ENCODE results near the gene GPR171. TPM values are rescaled to one million over a fixed set of nuclear protein-coding genes. Genes with fewer than 3 reads are reported as not detected.

Gene GPR171
- total and polyA plus RNA-seq, 2 of the 13 experiments (the other 11 are each of a cell fraction or from before 2014, with no cell fraction given) = not detected

DNA sequence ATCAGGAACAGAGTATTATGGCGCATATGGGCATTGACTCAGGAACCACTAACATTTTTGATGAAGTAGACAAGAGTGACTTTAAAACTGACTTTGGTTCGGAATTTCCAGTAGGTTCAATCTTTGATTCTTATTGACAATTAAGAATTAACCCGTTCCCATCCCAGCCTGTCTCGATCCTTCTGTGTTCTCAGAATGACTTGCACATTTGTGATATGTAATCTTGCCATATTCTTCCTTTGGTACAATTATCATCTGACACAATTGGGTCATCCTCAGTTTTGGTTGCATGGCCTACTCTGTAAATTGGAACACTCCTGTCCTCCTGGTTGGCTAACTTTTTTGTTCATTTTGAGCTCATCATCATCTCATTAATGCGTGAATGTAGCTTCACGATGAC, 10.5 kb downstream of the GPR171 start:
- Histone ChIP-seq H2AFZ (ENCODE audit: low read length) (no peak overlapping the region), H3K27me3 (ENCODE audit: control insufficient read depth in 1 of 2, insufficient read depth in 2 of 2, low read length in 2 of 2) (no peaks in the 10 kb centered on the region), H3K4me3 (replicated peaks in 1 of 3; ENCODE audit: insufficient read depth in 1 of 3, low read depth in 2 of 3, low read length in 3 of 3) (no peak overlapping the region), H3K9ac (ENCODE audit: insufficient read depth, low read depth, low read length) (no peak overlapping the region), H3K27ac (ENCODE audit: extremely low read length, insufficient read depth, low read length) (no peak overlapping the region), H3K79me2 (ENCODE audit: insufficient read depth, low read length) (no peaks in the 10 kb centered on the region), H4K20me1 (ENCODE audit: insufficient read depth, low read length) (no peaks in the 10 kb centered on the region), H3K4me1 (ENCODE audit: insufficient read depth, low read length) (peaks cover 33% of the 10 kb centered on the region), H3K9me3 (ENCODE audit: low read length) (no peaks in the 10 kb centered on the region), H3K4me2 (ENCODE audit: low read depth, low read length) (no peak overlapping the region), H3K36me3 (replicated peaks in 1 of 2; ENCODE audit: control insufficient read depth in 1 of 2, insufficient read depth in 2 of 2, low read length in 2 of 2) (no peaks in the 10 kb centered on the region)
- TF ChIP-seq KAT7 (CRISPR knock-in tag; IDR thresholded peaks at IDR 0.05; ENCODE audit: borderline replicate concordance) = no peak
- peak; percentile 56; the same call in 1 of the 2 replicates for TF ChIP-seq NFE2L2 (IDR thresholded peaks at IDR 0.05; ENCODE audit: low read length)
- DNase-seq (ENCODE audit: low spot score) (no peak), FAIRE-seq (no peak), ATAC-seq (no peak)
- 96% methylated on average over 6 of the region's 6 CpGs for WGBS (ENCODE audit: low lambda C conversion rate)
- in situ Hi-C loops (cut with HindIII; ENCODE audit: extremely low pct_ligation_motif_present, low pct_unique_long_range_greater_than_20kb) (no loop called here), intact Hi-C loops (cut with micrococcal nuclease; ENCODE audit: unreplicated experiment) (no loop called here)
- no TSS peak for BruUV-seq (replicated peaks)
- CTCF ChIA-PET (ENCODE audit: low intra/inter-chr PET ratio, low total read pairs) = no interaction called here
- POLR2A ChIA-PET = interaction anchor here (1.2 kb wide), 1 partner anchor 14 kb away, joined by 3 read pairs; no protein-coding TSS in a partner anchor

DNA sequence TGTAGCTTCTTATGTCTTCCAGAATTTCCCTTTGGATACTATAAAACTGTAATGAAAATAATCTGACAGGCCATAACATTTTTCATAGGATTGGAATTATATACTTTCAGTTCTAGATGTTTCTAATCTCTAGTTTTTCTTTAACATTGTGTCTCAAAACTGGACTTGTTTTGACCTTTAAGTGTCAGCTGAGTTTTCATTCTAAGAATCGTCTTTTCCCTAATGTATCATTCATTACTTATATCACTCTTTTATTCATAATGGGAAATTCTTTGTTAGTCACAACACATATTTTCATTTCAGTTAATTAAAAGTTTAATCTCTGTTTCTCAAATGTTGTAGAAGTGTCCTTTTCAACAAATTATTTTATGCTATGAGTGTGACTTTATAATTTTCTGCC, 11.9 kb downstream of the GPR171 start:
- WGBS (ENCODE audit: low lambda C conversion rate) = 96% methylated on average over 1 of the region's 1 CpG
- H3K79me2 ChIP-seq (ENCODE audit: insufficient read depth, low read length) = no peaks in the 10 kb centered on the region
- no peak for DNase-seq (ENCODE audit: low spot score)
- H3K9ac ChIP-seq (ENCODE audit: insufficient read depth, low read depth, low read length) = no peak overlapping the region
- H3K27me3 ChIP-seq (ENCODE audit: control insufficient read depth in 1 of 2, insufficient read depth in 2 of 2, low read length in 2 of 2) = no peaks in the 10 kb centered on the region
- no peaks in the 10 kb centered on the region for H3K9me3 ChIP-seq (ENCODE audit: low read length)
- ChIA-PET CTCF (ENCODE audit: low intra/inter-chr PET ratio, low total read pairs) (no interaction called here), POLR2A (no interaction called here)
- intact Hi-C loops (cut with micrococcal nuclease; ENCODE audit: unreplicated experiment) = no loop called here
- no peak overlapping the region for H3K4me3 ChIP-seq (replicated peaks in 1 of 3; ENCODE audit: insufficient read depth in 1 of 3, low read depth in 2 of 3, low read length in 3 of 3)
- H3K36me3 ChIP-seq (replicated peaks in 1 of 2; ENCODE audit: control insufficient read depth in 1 of 2, insufficient read depth in 2 of 2, low read length in 2 of 2) = no peaks in the 10 kb centered on the region
- no peaks in the 10 kb centered on the region for H4K20me1 ChIP-seq (ENCODE audit: insufficient read depth, low read length)
- no TSS peak for BruUV-seq (replicated peaks)
- H3K4me1 ChIP-seq (ENCODE audit: insufficient read depth, low read length) = peaks cover 19% of the 10 kb centered on the region
- in situ Hi-C loops (cut with HindIII; ENCODE audit: extremely low pct_ligation_motif_present, low pct_unique_long_range_greater_than_20kb) = no loop called here
- FAIRE-seq = no peak
- no peak for ATAC-seq
- H3K4me2 ChIP-seq (ENCODE audit: low read depth, low read length) = no peak overlapping the region
- H2AFZ ChIP-seq (ENCODE audit: low read length) = no peak overlapping the region
- no peak overlapping the region for H3K27ac ChIP-seq (ENCODE audit: extremely low read length, insufficient read depth, low read length)
- TF ChIP-seq MAFG (CRISPR knock-in tag; IDR thresholded peaks at IDR 0.05) = no peak
- TF ChIP-seq MAFF (IDR thresholded peaks at IDR 0.05; ENCODE audit: low read depth, low read length) = no peak
- no peak for TF ChIP-seq ZBTB7B (CRISPR knock-in tag; IDR thresholded peaks at IDR 0.05)
- TF ChIP-seq ZNF17 (CRISPR knock-in tag; IDR thresholded peaks at IDR 0.05) = no peak
- TF ChIP-seq, protein P1, sequence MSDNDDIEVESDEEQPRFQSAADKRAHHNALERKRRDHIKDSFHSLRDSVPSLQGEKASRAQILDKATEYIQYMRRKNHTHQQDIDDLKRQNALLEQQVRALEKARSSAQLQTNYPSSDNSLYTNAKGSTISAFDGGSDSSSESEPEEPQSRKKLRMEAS (IDR thresholded peaks at IDR 0.05) = no peak
- TF ChIP-seq, protein P2, sequence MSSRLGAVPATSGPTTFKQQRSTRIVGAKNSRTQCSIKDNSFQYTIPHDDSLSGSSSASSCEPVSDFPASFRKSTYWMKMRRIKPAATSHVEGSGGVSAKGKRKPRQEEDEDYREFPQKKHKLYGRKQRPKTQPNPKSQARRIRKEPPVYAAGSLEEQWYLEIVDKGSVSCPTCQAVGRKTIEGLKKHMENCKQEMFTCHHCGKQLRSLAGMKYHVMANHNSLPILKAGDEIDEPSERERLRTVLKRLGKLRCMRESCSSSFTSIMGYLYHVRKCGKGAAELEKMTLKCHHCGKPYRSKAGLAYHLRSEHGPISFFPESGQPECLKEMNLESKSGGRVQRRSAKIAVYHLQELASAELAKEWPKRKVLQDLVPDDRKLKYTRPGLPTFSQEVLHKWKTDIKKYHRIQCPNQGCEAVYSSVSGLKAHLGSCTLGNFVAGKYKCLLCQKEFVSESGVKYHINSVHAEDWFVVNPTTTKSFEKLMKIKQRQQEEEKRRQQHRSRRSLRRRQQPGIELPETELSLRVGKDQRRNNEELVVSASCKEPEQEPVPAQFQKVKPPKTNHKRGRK (CRISPR knock-in tag; IDR thresholded peaks at IDR 0.05) = no peak
- no peak for TF ChIP-seq BORCS8-MEF2B (CRISPR knock-in tag; IDR thresholded peaks at IDR 0.05)
- TF ChIP-seq, protein P3, sequence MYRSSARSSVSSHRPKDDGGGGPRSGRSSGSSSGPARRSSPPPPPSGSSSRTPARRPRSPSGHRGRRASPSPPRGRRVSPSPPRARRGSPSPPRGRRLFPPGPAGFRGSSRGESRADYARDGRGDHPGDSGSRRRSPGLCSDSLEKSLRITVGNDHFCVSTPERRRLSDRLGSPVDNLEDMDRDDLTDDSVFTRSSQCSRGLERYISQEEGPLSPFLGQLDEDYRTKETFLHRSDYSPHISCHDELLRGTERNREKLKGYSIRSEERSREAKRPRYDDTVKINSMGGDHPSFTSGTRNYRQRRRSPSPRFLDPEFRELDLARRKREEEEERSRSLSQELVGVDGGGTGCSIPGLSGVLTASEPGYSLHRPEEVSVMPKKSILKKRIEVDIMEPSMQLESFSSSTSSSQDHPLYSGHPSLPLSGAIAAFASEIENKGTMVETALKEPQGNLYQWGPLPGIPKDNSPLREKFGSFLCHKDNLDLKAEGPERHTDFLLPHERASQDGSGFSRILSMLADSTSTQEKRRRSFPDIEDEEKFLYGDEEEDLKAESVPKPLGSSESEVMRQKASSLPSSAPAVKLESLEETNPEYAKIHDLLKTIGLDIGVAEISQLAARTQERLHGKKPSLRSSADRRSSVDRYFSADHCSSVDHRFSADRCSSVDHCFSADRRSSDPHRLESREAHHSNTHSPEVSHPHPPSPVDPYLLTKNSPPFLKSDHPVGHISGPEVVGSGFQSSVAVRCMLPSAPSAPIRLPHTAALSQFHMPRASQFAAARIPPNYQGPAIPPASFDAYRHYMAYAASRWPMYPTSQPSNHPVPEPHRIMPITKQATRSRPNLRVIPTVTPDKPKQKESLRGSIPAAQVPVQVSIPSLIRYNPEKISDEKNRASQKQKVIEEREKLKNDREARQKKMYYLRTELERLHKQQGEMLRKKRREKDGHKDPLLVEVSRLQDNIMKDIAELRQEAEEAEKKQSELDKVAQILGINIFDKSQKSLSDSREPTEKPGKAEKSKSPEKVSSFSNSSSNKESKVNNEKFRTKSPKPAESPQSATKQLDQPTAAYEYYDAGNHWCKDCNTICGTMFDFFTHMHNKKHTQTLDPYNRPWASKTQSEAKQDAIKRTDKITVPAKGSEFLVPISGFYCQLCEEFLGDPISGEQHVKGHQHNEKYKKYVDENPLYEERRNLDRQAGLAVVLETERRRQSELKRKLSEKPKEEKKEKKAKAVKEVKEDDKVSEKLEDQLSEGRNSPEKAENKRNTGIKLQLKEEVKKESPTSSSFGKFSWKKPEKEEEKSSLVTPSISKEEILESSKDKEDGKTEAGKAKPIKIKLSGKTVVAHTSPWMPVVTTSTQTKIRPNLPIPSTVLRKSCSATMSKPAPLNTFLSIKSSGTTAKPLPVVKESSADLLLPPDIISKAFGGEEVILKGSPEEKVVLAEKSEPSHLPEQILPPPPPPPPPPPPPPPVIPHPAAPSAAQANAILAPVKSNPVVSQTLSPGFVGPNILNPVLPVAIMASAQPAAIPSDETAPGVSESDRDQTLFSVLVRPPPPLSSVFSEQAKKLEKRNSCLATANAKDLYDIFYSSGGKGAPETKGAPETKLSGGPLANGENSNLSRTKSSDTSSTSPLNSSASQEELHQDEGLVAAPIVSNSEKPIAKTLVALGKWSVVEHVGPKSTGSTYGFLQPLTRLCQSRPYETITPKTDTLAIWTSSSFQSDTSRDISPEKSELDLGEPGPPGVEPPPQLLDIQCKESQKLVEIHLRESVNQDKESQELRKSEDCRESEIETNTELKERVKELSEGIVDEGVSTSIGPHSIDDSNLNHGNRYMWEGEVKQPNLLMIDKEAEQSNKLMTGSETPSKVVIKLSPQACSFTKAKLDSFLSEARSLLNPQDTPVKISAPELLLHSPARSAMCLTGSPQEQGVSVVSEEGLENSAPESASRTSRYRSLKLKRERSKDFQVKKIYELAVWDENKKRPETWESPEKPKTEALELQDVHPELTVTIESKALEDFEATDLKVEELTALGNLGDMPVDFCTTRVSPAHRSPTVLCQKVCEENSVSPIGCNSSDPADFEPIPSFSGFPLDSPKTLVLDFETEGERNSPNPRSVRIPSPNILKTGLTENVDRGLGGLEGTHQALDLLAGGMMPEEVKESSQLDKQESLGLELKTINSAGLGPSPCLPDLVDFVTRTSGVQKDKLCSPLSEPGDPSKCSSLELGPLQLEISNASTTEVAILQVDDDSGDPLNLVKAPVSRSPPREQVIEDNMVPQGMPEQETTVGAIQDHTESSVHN (CRISPR knock-in tag; IDR thresholded peaks at IDR 0.05) = no peak

Data from HepG2 (cell line).